GM23338 (cell line): ENCODE results near the gene FLNB. TPM values are rescaled to one million over a fixed set of nuclear protein-coding genes. Genes with fewer than 3 reads are reported as not detected.

Experiments
- ATAC-seq: fragments of 200-7000 bp; cut with Tn5 transposase; 3 replicates; pipeline ENCODE4 v1.9.1; 2020
- DNase-seq: peaks from one replicate; pipeline ENCODE4 v3.0.0-alpha.2; 2015; ENCODE audit warnings: low spot score
- H2AFZ ChIP-seq: fragments of 200-600 bp; sonication (generic); 2 replicates; pipeline ENCODE4 v1.8.0; 2016; ENCODE audit warnings: antibody characterized with exemption, mild to moderate bottlenecking, moderate library complexity
- H3F3A ChIP-seq: fragments of 200-600 bp; sonication (generic); replicated peaks from 2 replicates; pipeline ENCODE4 v1.8.0; 2017; ENCODE audit warnings: antibody characterized with exemption, mixed run types, low read depth
- H3K27ac ChIP-seq: fragments of 200-600 bp; sonication (generic); 2 replicates; pipeline ENCODE4 v1.6.1; 2016; ENCODE audit warnings: low read depth
- H3K27me3 ChIP-seq: fragments of 200-600 bp; sonication (generic); 2 replicates; pipeline ENCODE4 v1.8.0; 2016; ENCODE audit warnings: mild to moderate bottlenecking, mixed run types, moderate library complexity; ENCODE audit not compliant: insufficient read depth
- H3K36me3 ChIP-seq: fragments of 200-600 bp; sonication (generic); 2 replicates; pipeline ENCODE4 v1.8.0; 2016; ENCODE audit warnings: mild to moderate bottlenecking; ENCODE audit not compliant: insufficient read depth
- H3K4me1 ChIP-seq: fragments of 200-600 bp; sonication (generic); 2 replicates; pipeline ENCODE4 v1.8.0; 2016; ENCODE audit warnings: mild to moderate bottlenecking, moderate library complexity; ENCODE audit not compliant: insufficient read depth
- H3K4me2 ChIP-seq: fragments of 200-600 bp; sonication (generic); 2 replicates; pipeline ENCODE4 v1.7.1; 2017; ENCODE audit warnings: mixed run types
- H3K4me3 ChIP-seq: fragments of 200-600 bp; sonication (generic); 2 replicates; pipeline ENCODE4 v1.6.1; 2016; ENCODE audit warnings: mixed run types
- H3K79me2 ChIP-seq: fragments of 200-600 bp; sonication (generic); replicated peaks from 2 replicates; pipeline ENCODE4 v1.8.0; 2017; ENCODE audit warnings: mild to moderate bottlenecking; ENCODE audit not compliant: insufficient read depth
- H3K9me2 ChIP-seq: fragments of 200-600 bp; sonication (generic); 2 replicates; pipeline ENCODE4 v1.8.0; 2017; ENCODE audit not compliant: insufficient read depth
- H4K20me1 ChIP-seq: fragments of 200-600 bp; sonication (generic); replicated peaks from 2 replicates; pipeline ENCODE4 v1.8.0; 2017; ENCODE audit warnings: mild to moderate bottlenecking; ENCODE audit not compliant: insufficient read depth
- H3K27ac Mint-ChIP-seq: 2 replicates; pipeline ENCODE4 v1.8.0; 2020; ENCODE audit warnings: inconsistent platforms, mild to moderate bottlenecking, moderate library complexity, mixed read lengths
- H3K27me3 Mint-ChIP-seq: 3 replicates; pipeline ENCODE4 v1.8.0; 2022; ENCODE audit warnings: low read depth, mild to moderate bottlenecking, moderate library complexity, mixed read lengths, inconsistent platforms; ENCODE audit not compliant: insufficient read depth, poor library complexity
- H3K36me3 Mint-ChIP-seq: 3 replicates; pipeline ENCODE4 v1.8.0; 2021; ENCODE audit warnings: low read depth, mild to moderate bottlenecking, inconsistent platforms, moderate library complexity, mixed read lengths
- H3K4me1 Mint-ChIP-seq: 3 replicates; pipeline ENCODE4 v1.8.0; 2020; ENCODE audit warnings: mild to moderate bottlenecking, inconsistent platforms, mixed read lengths
- H3K4me3 Mint-ChIP-seq: 3 replicates; pipeline ENCODE4 v1.8.0; 2021; ENCODE audit warnings: moderate library complexity, mild to moderate bottlenecking, inconsistent platforms, mixed read lengths
- H3K9me3 Mint-ChIP-seq: 3 replicates; pipeline ENCODE4 v1.8.0; 2020; ENCODE audit warnings: moderate library complexity, mild to moderate bottlenecking, inconsistent platforms, mixed read lengths
- CREB1 ChIP-seq: fragments of 250-450 bp; sonication (Bioruptor Pico); IDR thresholded peaks from 2 replicates; pipeline ENCODE4 v1.5.0; 2020; ENCODE audit warnings: low read depth, mild to moderate bottlenecking, moderate library complexity
- EZH2 ChIP-seq: fragments of 200-600 bp; sonication (generic); IDR thresholded peaks from one replicate; pipeline ENCODE4 v1.8.0; 2017; ENCODE audit warnings: antibody characterized with exemption, mild to moderate bottlenecking, low read depth; ENCODE audit not compliant: unreplicated experiment
- EZH2phosphoT487 ChIP-seq: fragments of 200-600 bp; sonication (generic); IDR thresholded peaks from one replicate; pipeline ENCODE4 v1.8.1; 2018; ENCODE audit warnings: antibody characterized with exemption; ENCODE audit not compliant: unreplicated experiment
- JUNB ChIP-seq: IDR thresholded peaks from one replicate; pipeline ENCODE4 v1.6.1; 2016; ENCODE audit warnings: antibody characterized with exemption; ENCODE audit not compliant: unreplicated experiment
- NANOG ChIP-seq: IDR thresholded peaks from 2 replicates; pipeline ENCODE4 v1.6.1; 2016; ENCODE audit warnings: antibody characterized with exemption, borderline replicate concordance
- POLR2AphosphoS5 ChIP-seq: IDR thresholded peaks from 2 replicates; pipeline ENCODE4 v1.6.1; 2016; ENCODE audit warnings: antibody characterized with exemption, low read depth
- STAT1 ChIP-seq: IDR thresholded peaks from one replicate; pipeline ENCODE4 v1.6.1; 2016; ENCODE audit warnings: antibody characterized with exemption; ENCODE audit not compliant: unreplicated experiment
- ZNF114 ChIP-seq: fragments of 250-450 bp; sonication (Bioruptor Pico); IDR thresholded peaks from 2 replicates; pipeline ENCODE4 v1.5.0; 2020; ENCODE audit warnings: mild to moderate bottlenecking, moderate library complexity
- ZNF331 ChIP-seq: fragments of 250-450 bp; sonication (Bioruptor Pico); IDR thresholded peaks from 2 replicates; pipeline ENCODE4 v1.5.0; 2020; ENCODE audit warnings: low read depth, mild to moderate bottlenecking, moderate library complexity
- ZNF462 ChIP-seq: fragments of 250-450 bp; sonication (Bioruptor Pico); IDR thresholded peaks from 2 replicates; pipeline ENCODE4 v1.5.0; 2020; ENCODE audit warnings: mild to moderate bottlenecking, moderate library complexity
- polyA plus RNA-seq: library from polyadenylated mRNA; unstranded; fragments of >200 nt; fragmentation: Nextera tagmentation; extraction: Ambion mirVana; gene quantifications from 2 replicates; pipeline ENCODE4 v1.2.1, GENCODE V29; 2016
- total RNA-seq: library from RNA; depleted of rRNA; stranded (reverse); fragments of >200 nt; shearing (Covaris generic); gene quantifications from 2 replicates; pipeline ENCODE4 v1.2.3, GENCODE V29; 2014
- TF ChIP-seq, protein P1 (sequence below): IDR thresholded peaks from 2 replicates; pipeline ENCODE4 v1.6.1; 2016; ENCODE audit warnings: antibody characterized with exemption
- TF ChIP-seq, protein P2 (sequence below): IDR thresholded peaks from one replicate; pipeline ENCODE4 v1.6.1; 2018; ENCODE audit warnings: antibody characterized with exemption; ENCODE audit not compliant: unreplicated experiment
- TF ChIP-seq, protein P3 (sequence below), 2 experiments: fragments of 200-600 bp in 1 of 2; sonication (generic) in 1 of 2; conservative IDR thresholded peaks; 2 replicates each; pipeline versions ENCODE4 v1.5.1 to v1.6.1; 2016 to 2017; ENCODE audit warnings: antibody characterized with exemption in 2 of 2, low read depth in 2 of 2, mild to moderate bottlenecking in 2 of 2, moderate library complexity in 1 of 2

FLNB gene
- total and polyA plus RNA-seq, 2 experiments from 2014 or later: 39.7 to 179 TPM

GRCh38 chr3:58155838-58156237 is 147.6 kb downstream of the FLNB start:
- Histone ChIP-seq H3K4me2 (no peak overlapping the region), H3K27ac (no peak overlapping the region), H3K9me2 (no peaks in the 10 kb centered on the region), H3K4me3 (no peak overlapping the region), H3F3A (no peaks in the 10 kb centered on the region), H3K36me3 (peaks cover 60% of the 10 kb centered on the region), H3K4me1 (no peaks in the 10 kb centered on the region), H4K20me1 (peaks cover 4% of the 10 kb centered on the region), H2AFZ (no peak overlapping the region), H3K79me2 (no peaks in the 10 kb centered on the region), H3K27me3 (no peaks in the 10 kb centered on the region)
- no peak overlapping the region for H3K4me3 Mint-ChIP-seq
- peaks cover 2% of the 10 kb centered on the region for H3K27me3 Mint-ChIP-seq
- no peak for ATAC-seq
- peaks cover 39% of the 10 kb centered on the region for H3K36me3 Mint-ChIP-seq
- no peaks in the 10 kb centered on the region for H3K9me3 Mint-ChIP-seq
- TF ChIP-seq CREB1 (CRISPR knock-in tag) (no peak), ZNF462 (CRISPR knock-in tag) (no peak), POLR2AphosphoS5 (no peak), ZNF114 (CRISPR knock-in tag) (no peak), EZH2phosphoT487 (no peak), ZNF331 (no peak), JUNB (no peak), EZH2 (no peak), STAT1 (no peak), NANOG (no peak)
- TF ChIP-seq, protein P1, sequence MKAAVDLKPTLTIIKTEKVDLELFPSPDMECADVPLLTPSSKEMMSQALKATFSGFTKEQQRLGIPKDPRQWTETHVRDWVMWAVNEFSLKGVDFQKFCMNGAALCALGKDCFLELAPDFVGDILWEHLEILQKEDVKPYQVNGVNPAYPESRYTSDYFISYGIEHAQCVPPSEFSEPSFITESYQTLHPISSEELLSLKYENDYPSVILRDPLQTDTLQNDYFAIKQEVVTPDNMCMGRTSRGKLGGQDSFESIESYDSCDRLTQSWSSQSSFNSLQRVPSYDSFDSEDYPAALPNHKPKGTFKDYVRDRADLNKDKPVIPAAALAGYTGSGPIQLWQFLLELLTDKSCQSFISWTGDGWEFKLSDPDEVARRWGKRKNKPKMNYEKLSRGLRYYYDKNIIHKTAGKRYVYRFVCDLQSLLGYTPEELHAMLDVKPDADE: no peak
- TF ChIP-seq, protein P2, sequence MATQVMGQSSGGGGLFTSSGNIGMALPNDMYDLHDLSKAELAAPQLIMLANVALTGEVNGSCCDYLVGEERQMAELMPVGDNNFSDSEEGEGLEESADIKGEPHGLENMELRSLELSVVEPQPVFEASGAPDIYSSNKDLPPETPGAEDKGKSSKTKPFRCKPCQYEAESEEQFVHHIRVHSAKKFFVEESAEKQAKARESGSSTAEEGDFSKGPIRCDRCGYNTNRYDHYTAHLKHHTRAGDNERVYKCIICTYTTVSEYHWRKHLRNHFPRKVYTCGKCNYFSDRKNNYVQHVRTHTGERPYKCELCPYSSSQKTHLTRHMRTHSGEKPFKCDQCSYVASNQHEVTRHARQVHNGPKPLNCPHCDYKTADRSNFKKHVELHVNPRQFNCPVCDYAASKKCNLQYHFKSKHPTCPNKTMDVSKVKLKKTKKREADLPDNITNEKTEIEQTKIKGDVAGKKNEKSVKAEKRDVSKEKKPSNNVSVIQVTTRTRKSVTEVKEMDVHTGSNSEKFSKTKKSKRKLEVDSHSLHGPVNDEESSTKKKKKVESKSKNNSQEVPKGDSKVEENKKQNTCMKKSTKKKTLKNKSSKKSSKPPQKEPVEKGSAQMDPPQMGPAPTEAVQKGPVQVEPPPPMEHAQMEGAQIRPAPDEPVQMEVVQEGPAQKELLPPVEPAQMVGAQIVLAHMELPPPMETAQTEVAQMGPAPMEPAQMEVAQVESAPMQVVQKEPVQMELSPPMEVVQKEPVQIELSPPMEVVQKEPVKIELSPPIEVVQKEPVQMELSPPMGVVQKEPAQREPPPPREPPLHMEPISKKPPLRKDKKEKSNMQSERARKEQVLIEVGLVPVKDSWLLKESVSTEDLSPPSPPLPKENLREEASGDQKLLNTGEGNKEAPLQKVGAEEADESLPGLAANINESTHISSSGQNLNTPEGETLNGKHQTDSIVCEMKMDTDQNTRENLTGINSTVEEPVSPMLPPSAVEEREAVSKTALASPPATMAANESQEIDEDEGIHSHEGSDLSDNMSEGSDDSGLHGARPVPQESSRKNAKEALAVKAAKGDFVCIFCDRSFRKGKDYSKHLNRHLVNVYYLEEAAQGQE: no peak
- TF ChIP-seq, protein P3, sequence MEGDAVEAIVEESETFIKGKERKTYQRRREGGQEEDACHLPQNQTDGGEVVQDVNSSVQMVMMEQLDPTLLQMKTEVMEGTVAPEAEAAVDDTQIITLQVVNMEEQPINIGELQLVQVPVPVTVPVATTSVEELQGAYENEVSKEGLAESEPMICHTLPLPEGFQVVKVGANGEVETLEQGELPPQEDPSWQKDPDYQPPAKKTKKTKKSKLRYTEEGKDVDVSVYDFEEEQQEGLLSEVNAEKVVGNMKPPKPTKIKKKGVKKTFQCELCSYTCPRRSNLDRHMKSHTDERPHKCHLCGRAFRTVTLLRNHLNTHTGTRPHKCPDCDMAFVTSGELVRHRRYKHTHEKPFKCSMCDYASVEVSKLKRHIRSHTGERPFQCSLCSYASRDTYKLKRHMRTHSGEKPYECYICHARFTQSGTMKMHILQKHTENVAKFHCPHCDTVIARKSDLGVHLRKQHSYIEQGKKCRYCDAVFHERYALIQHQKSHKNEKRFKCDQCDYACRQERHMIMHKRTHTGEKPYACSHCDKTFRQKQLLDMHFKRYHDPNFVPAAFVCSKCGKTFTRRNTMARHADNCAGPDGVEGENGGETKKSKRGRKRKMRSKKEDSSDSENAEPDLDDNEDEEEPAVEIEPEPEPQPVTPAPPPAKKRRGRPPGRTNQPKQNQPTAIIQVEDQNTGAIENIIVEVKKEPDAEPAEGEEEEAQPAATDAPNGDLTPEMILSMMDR (conservative IDR thresholded peaks at IDR 0.05; ENCODE audit: low read depth in 2 of 2): no peak
- no peak for DNase-seq
- H3K4me1 Mint-ChIP-seq: no peaks in the 10 kb centered on the region
- H3K27ac Mint-ChIP-seq: no peak overlapping the region
